Endodermal cell (in vitro differentiated cells): ENCODE results near the gene SLC38A5. TPM values are rescaled to one million over a fixed set of nuclear protein-coding genes. Genes with fewer than 3 reads are reported as not detected.

Experiments
- DNase-seq: peaks from one replicate; pipeline ENCODE4 v3.0.0-alpha.2; 2017
- H3K27ac ChIP-seq: 2 replicates; pipeline ENCODE4 v1.5.1; 2013; ENCODE audit warnings: mild to moderate bottlenecking, low read depth, low read length, moderate library complexity
- H3K27me3 ChIP-seq: 2 replicates; pipeline ENCODE4 v1.6.1; 2013; ENCODE audit warnings: mild to moderate bottlenecking, low read length, moderate library complexity; ENCODE audit not compliant: insufficient read depth, control insufficient read depth, poor library complexity, severe bottlenecking
- H3K36me3 ChIP-seq: 2 replicates; pipeline ENCODE4 v1.7.0; 2013; ENCODE audit warnings: mild to moderate bottlenecking, low read length, moderate library complexity; ENCODE audit not compliant: control insufficient read depth, insufficient read depth
- H3K4me1 ChIP-seq: one replicate; pipeline ENCODE4 v1.7.0; 2013; ENCODE audit warnings: low read length; ENCODE audit not compliant: control insufficient read depth, insufficient read depth
- H3K4me3 ChIP-seq: 2 replicates; pipeline ENCODE4 v1.5.1; 2013; ENCODE audit warnings: mild to moderate bottlenecking, low read length, moderate library complexity
- H3K9ac ChIP-seq: 2 replicates; pipeline ENCODE4 v1.6.1; 2013; ENCODE audit warnings: mild to moderate bottlenecking, low read length, moderate library complexity; ENCODE audit not compliant: poor library complexity, severe bottlenecking; ENCODE audit errors: extremely low read depth
- H3K9me3 ChIP-seq: 2 replicates; pipeline ENCODE4 v1.6.1; 2013; ENCODE audit warnings: mild to moderate bottlenecking, low read length, moderate library complexity; ENCODE audit not compliant: control insufficient read depth
- H3K27ac Mint-ChIP-seq: 2 replicates; pipeline ENCODE4 v1.8.0; 2020; ENCODE audit warnings: mixed read lengths
- H3K27me3 Mint-ChIP-seq: 2 replicates; pipeline ENCODE4 v1.8.0; 2021; ENCODE audit warnings: mild to moderate bottlenecking, mixed read lengths; ENCODE audit not compliant: insufficient read depth
- H3K36me3 Mint-ChIP-seq: 2 replicates; pipeline ENCODE4 v1.8.0; 2020; ENCODE audit warnings: low read depth, mixed read lengths
- H3K4me1 Mint-ChIP-seq: 2 replicates; pipeline ENCODE4 v1.8.0; 2020; ENCODE audit warnings: mixed read lengths
- H3K4me3 Mint-ChIP-seq: 2 replicates; pipeline ENCODE4 v1.8.0; 2020; ENCODE audit warnings: mild to moderate bottlenecking, moderate library complexity, mixed read lengths
- H3K9me3 Mint-ChIP-seq: 2 replicates; pipeline ENCODE4 v1.8.0; 2020; ENCODE audit warnings: mild to moderate bottlenecking, mixed read lengths
- CTCF ChIP-seq: fragments of 200-600 bp; sonication (generic); conservative IDR thresholded peaks from 2 replicates; pipeline ENCODE4 v1.5.0; 2021; ENCODE audit warnings: antibody characterized with exemption, mild to moderate bottlenecking
- WGBS, 2 experiments: methylation state at CpG; one replicate each; pipeline versions ENCODE4 v1.1.5 to v1.1.7; 2013; ENCODE audit warnings: missing lambda C conversion rate in 2 of 2, mixed read lengths in 1 of 2; ENCODE audit not compliant: insufficient coverage in 1 of 2, insufficient read length in 1 of 2; 5-methylcytosine and 5-hydroxymethylcytosine counted together
- total RNA-seq, 2 donors: library from RNA; stranded (reverse); fragmentation: NEBNext Ultra II Directional in 1 of 2; extraction: Animal tissue kit (Norgen Biotek cat#: 25700) in 1 of 2; gene quantifications; 2 replicates in 1 of 2; 3 replicates in 1 of 2; pipeline ENCODE4 v1.2.1, GENCODE V29; 2021

SLC38A5 gene
- total RNA-seq, 2 donors from 2014 or later = 22.4 to 40.7 TPM

GRCh38 chrX:48508400-48509244 lies 38.6 kb upstream of the SLC38A5 start, which contains the start of gene PORCN:
TSS of gene PORCN (plus strand) at chrX:48508992. CDS start at chrX:48509821, 829 bp downstream.
- Histone ChIP-seq H3K4me1 (no peaks in the 10 kb centered on the region), H3K36me3 (peaks cover 25% of the 10 kb centered on the region), H3K4me3 (peak within 1 kb of the TSS; percentile 80), H3K27me3 (no peaks in the 10 kb centered on the region), H3K27ac (no peak within 1 kb of the TSS), H3K9me3 (no peaks in the 10 kb centered on the region), H3K9ac (peak within 1 kb of the TSS; percentile 55)
- peaks cover 8% of the 10 kb centered on the region for H3K4me1 Mint-ChIP-seq
- TF ChIP-seq CTCF = no peak
- WGBS, 2 experiments = 0% methylated on average over 2 to 47 of the region's 65 CpGs
- peak within 1 kb of the TSS; percentile 85 for H3K27ac Mint-ChIP-seq
- H3K27me3 Mint-ChIP-seq = no peaks in the 10 kb centered on the region
- H3K9me3 Mint-ChIP-seq = peaks cover 58% of the 10 kb centered on the region
- H3K36me3 Mint-ChIP-seq = peaks cover 13% of the 10 kb centered on the region
- H3K4me3 Mint-ChIP-seq = peak within 1 kb of the TSS; percentile 77
- peak; percentile 90 for DNase-seq

GRCh38 chrX:48507246-48507645 lies 37.2 kb upstream of the SLC38A5 start:
- Histone ChIP-seq H3K27ac (no peak overlapping the region), H3K36me3 (peaks cover 12% of the 10 kb centered on the region), H3K27me3 (no peaks in the 10 kb centered on the region), H3K4me1 (no peaks in the 10 kb centered on the region), H3K4me3 (no peak overlapping the region), H3K9me3 (no peaks in the 10 kb centered on the region), H3K9ac (no peak overlapping the region)
- no peak for TF ChIP-seq CTCF
- peaks cover 59% of the 10 kb centered on the region for H3K9me3 Mint-ChIP-seq
- H3K36me3 Mint-ChIP-seq = peaks cover 5% of the 10 kb centered on the region
- no peaks in the 10 kb centered on the region for H3K27me3 Mint-ChIP-seq
- no peak overlapping the region for H3K4me3 Mint-ChIP-seq
- WGBS, 2 experiments = 50 to 86% methylated on average over 1 to 4 of the region's 5 CpGs
- no peak for DNase-seq
- no peak overlapping the region for H3K27ac Mint-ChIP-seq
- peaks cover 8% of the 10 kb centered on the region for H3K4me1 Mint-ChIP-seq

GRCh38 chrX:48505481-48505880 lies 35.4 kb upstream of the SLC38A5 start:
- Histone ChIP-seq H3K9ac (no peak overlapping the region), H3K36me3 (peaks cover 6% of the 10 kb centered on the region), H3K4me3 (no peak overlapping the region), H3K9me3 (no peaks in the 10 kb centered on the region), H3K27ac (no peak overlapping the region), H3K27me3 (no peaks in the 10 kb centered on the region), H3K4me1 (no peaks in the 10 kb centered on the region)
- Mint-ChIP-seq H3K36me3 (peaks cover 4% of the 10 kb centered on the region), H3K27me3 (no peaks in the 10 kb centered on the region), H3K27ac (peak overlapping the region; percentile 79), H3K4me3 (no peak overlapping the region), H3K4me1 (peaks cover 8% of the 10 kb centered on the region), H3K9me3 (peaks cover 58% of the 10 kb centered on the region)
- DNase-seq = no peak
- no peak for TF ChIP-seq CTCF
- WGBS, 2 experiments = 81 to 100% methylated on average over 1 to 4 of the region's 5 CpGs
